ENCODE measurements around the gene HSPB9. TPM values are rescaled to one million over a fixed set of nuclear protein-coding genes. Genes with fewer than 3 reads are reported as not detected.

Gene HSPB9
- total and polyA plus RNA-seq, 2 of the 8 experiments (the other 6 are each of a cell fraction or from before 2014, with no cell fraction given), result 0.27 to 0.30 TPM

DNA sequence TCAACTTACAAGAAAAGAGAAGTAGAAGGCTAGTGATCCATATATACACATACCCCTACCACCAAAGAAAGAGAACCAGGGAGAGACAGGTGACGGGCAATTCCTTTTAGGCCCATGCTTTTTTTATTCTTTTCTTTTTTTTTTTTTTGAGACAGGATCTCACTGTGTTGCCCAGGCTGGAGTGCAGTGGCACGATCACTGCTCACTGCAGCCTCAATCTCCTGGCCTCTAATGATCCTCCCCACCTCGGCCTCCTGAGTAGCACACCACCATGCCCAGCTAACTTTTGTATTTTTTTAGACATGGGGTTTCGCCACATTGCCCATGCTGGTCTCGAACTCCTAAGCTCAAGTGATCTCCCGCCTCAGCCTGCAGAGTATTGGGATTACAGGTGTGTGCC is 4.8 kb downstream of the HSPB9 start (continued):
- TF ChIP-seq CHD7 (IDR thresholded peaks at IDR 0.05; ENCODE audit: insufficient replicate concordance, low read length) (no peak), CHD1 (IDR thresholded peaks at IDR 0.05; ENCODE audit: low read depth, low read length) (no peak)

Measured in H1 (cell line).